ENCODE results near the gene MAEA. TPM values are rescaled to one million over a fixed set of nuclear protein-coding genes. Genes with fewer than 3 reads are reported as not detected.

The MAEA gene
- total and polyA plus RNA-seq, 2 of the 8 experiments (the other 6 are each of a cell fraction or from before 2014, with no cell fraction given), result 75.8 to 133 TPM

GRCh38 chr4:1379351-1379781, 89.7 kb downstream of the MAEA start:
- no peak for FAIRE-seq
- Histone ChIP-seq H2AFZ (ENCODE audit: low read length) (no peak overlapping the region), H3K9me3 (ENCODE audit: insufficient read depth in 2 of 2, low read depth in 1 of 2, low read length in 1 of 2) (no peaks in the 10 kb centered on the region), H2BK5ac (ENCODE audit: low read depth, low read length) (no peak overlapping the region; the same call in 1 of the 2 replicates), H2BK20ac (ENCODE audit: low read length) (no peak overlapping the region), H3K27ac (ENCODE audit: low read depth, low read length) (no peak overlapping the region), H3K23ac (ENCODE audit: insufficient read length) (no peak overlapping the region), H3K27me3 (replicated peaks in 1 of 4; ENCODE audit: control insufficient read depth in 3 of 4, extremely low read depth in 1 of 4, insufficient read depth in 3 of 4, low read length in 3 of 4) (no peaks in the 10 kb centered on the region), H3K18ac (ENCODE audit: extremely low read depth, low read length) (no peak overlapping the region), H2BK120ac (replicated peaks; ENCODE audit: low read depth, low read length) (no peak overlapping the region), H3K79me1 (ENCODE audit: low read depth, low read length) (no peaks in the 10 kb centered on the region), H3K36me3 (ENCODE audit: control insufficient read depth in 2 of 4, insufficient read depth in 4 of 4, low read length in 3 of 4) (peaks cover 0 to 2% (median 0%) of the 10 kb centered on the region in 4 experiments; a peak in 2 of 8 replicates), H4K5ac (ENCODE audit: insufficient read length, low read depth, low read length) (no peak overlapping the region), H3K14ac (ENCODE audit: insufficient read length) (no peak overlapping the region), H3K56ac (replicated peaks; ENCODE audit: insufficient read length, low read depth, low read length) (no peak overlapping the region), H3K4me2 (ENCODE audit: insufficient read depth in 1 of 2, low read depth in 2 of 2, low read length in 2 of 2) (no peak overlapping the region), H3K4me1 (replicated peaks in 1 of 4; ENCODE audit: control insufficient read depth in 3 of 4, insufficient read depth in 4 of 4, low read length in 3 of 4) (no peaks in the 10 kb centered on the region), H3K4me3 (ENCODE audit: extremely low read depth in 1 of 4, insufficient read depth in 2 of 4, low read depth in 3 of 4, low read length in 4 of 4) (no peak overlapping the region), H3K9ac (replicated peaks in 1 of 4; ENCODE audit: extremely low read depth in 1 of 4, low read depth in 3 of 4, low read length in 3 of 4) (no peak overlapping the region; a peak in 1 of 7 replicates), H3K23me2 (ENCODE audit: low read depth, low read length) (no peaks in the 10 kb centered on the region), H4K91ac (replicated peaks; ENCODE audit: insufficient read length, low read length) (no peak overlapping the region), H2BK12ac (ENCODE audit: low read depth, low read length) (no peak overlapping the region), H2AK5ac (ENCODE audit: low read depth, low read length) (no peak overlapping the region), H4K8ac (ENCODE audit: extremely low read depth, insufficient read depth, low read length) (no peak overlapping the region; the same call in 1 of the 2 replicates), H3K4ac (replicated peaks; ENCODE audit: insufficient read length, low read depth, low read length) (no peak overlapping the region), H4K20me1 (replicated peaks in 1 of 2; ENCODE audit: control insufficient read depth in 1 of 2, insufficient read depth in 2 of 2, low read length in 2 of 2) (peaks cover 0 to 9% of the 10 kb centered on the region in 2 experiments), H2BK15ac (ENCODE audit: low read length) (no peak overlapping the region), H3K79me2 (ENCODE audit: control insufficient read depth in 1 of 2, insufficient read depth in 2 of 2, low read length in 2 of 2) (no peaks in the 10 kb centered on the region)
- POLR2A ChIA-PET (ENCODE audit: partially characterized antibody), result interaction anchor here (1.0 kb wide), 1 partner anchor 33 kb away, joined by 3 read pairs; the partner anchor contains the start of gene UVSSA
- CTCF ChIA-PET (ENCODE audit: partially characterized antibody), result no interaction called here
- no peak for DNase-seq (ENCODE audit: low read depth in 1 of 2, low spot score in 2 of 2)
- WGBS, 2 experiments (ENCODE audit: extremely low coverage in 1 of 2, insufficient coverage in 1 of 2, insufficient read length in 1 of 2, insufficient replicate concordance in 2 of 2, low coverage in 1 of 2, low lambda C conversion rate in 2 of 2, missing lambda C conversion rate in 1 of 2), result 90% methylated on average over 17 of the region's 27 CpGs; no CpG with 5 or more reads in 1 of the 2 experiments
- TF ChIP-seq CEBPB (IDR thresholded peaks at IDR 0.05; ENCODE audit: low read depth, low read length), result no peak

Data from H1 (cell line).